K562 (cell line): ENCODE data around the gene PIBF1. TPM values are rescaled to one million over a fixed set of nuclear protein-coding genes. Genes with fewer than 3 reads are reported as not detected.

Source experiments
- ATAC-seq: fragments of 200-7000 bp; cut with Tn5 transposase; 3 replicates; pipeline ENCODE4 v1.9.1; 2020; ENCODE audit warnings: moderate library complexity
- BruUV-seq: library from RNA; stranded (reverse); fragments of 400-500 nt; replicated peaks from 2 replicates; lab custom pipeline; 2021; lab: Mats Ljungman, UMichigan
- CTCF ChIA-PET: fragments of 300-600 bp; formaldehyde crosslinking; extraction: SDS; loops from one replicate; lab custom pipeline; 2021; ENCODE audit warnings: low intra/inter-chr PET ratio; lab: Yijun Ruan, JAX
- POLR2A ChIA-PET: fragments of 300-600, 350-650 bp; sonication (Branson Sonifier 250); formaldehyde crosslinking; extraction: SDS; loops from one replicate; lab custom pipeline; 2021; ENCODE audit warnings: antibody characterized with exemption, inconsistent platforms; lab: Yijun Ruan, JAX
- DNase-seq, 4 experiments: peaks; one replicate each; pipeline versions ENCODE4 v3.0.0 to v3.0.0-alpha.2; 2011 to 2018; ENCODE audit warnings: low spot score in 3 of 4, mixed read lengths in 3 of 4; ENCODE audit errors: extremely low read depth in 1 of 4
- FAIRE-seq: peaks from 2 replicates; lab custom pipeline; 2011; peaks lifted over from hg19 to GRCh38; lab: Jason Lieb, UNC
- H2AFZ ChIP-seq: 2 replicates; pipeline ENCODE4 v1.6.0; 2011; ENCODE audit warnings: low read depth, low read length, control low read depth, inconsistent platforms
- H3K27ac ChIP-seq: fragments of 200-600 bp; 3 replicates; pipeline ENCODE4 v1.8.0; 2011; ENCODE audit warnings: low read depth, mild to moderate bottlenecking, control low read depth, inconsistent platforms, low read length, moderate library complexity, mixed read lengths; ENCODE audit errors: extremely low read depth
- H3K27me3 ChIP-seq, 2 experiments: fragments of 300-600 bp in 1 of 2; 2 replicates in 1 of 2; 3 replicates in 1 of 2; pipeline versions ENCODE4 v1.6.0 to v1.8.0; 2011; ENCODE audit warnings: inconsistent platforms in 2 of 2, low read length in 2 of 2, mild to moderate bottlenecking in 1 of 2, mixed read lengths in 1 of 2, moderate library complexity in 1 of 2; ENCODE audit not compliant: control insufficient read depth in 2 of 2, insufficient read depth in 2 of 2
- H3K36me3 ChIP-seq: fragments of 300-600 bp; 3 replicates; pipeline ENCODE4 v1.8.0; 2011; ENCODE audit warnings: mild to moderate bottlenecking, low read length, inconsistent platforms; ENCODE audit not compliant: control insufficient read depth, insufficient read depth
- H3K4me1 ChIP-seq, 2 experiments: fragments of 200-600 bp in 1 of 2; replicated peaks in 1 of 2; 2 replicates in 1 of 2; 3 replicates in 1 of 2; pipeline versions ENCODE4 v1.5.1 to v1.8.0; 2011; ENCODE audit warnings: inconsistent platforms in 2 of 2, low read length in 2 of 2, mild to moderate bottlenecking in 1 of 2, mixed read lengths in 1 of 2, moderate library complexity in 1 of 2; ENCODE audit not compliant: control insufficient read depth in 2 of 2, insufficient read depth in 2 of 2
- H3K4me2 ChIP-seq: 2 replicates; pipeline ENCODE4 v1.6.1; 2011; ENCODE audit warnings: low read length, control low read depth, inconsistent platforms, mixed read lengths; ENCODE audit not compliant: insufficient read depth
- H3K4me3 ChIP-seq: fragments of 200-600 bp; sonication (generic), shearing (Covaris generic); 2 replicates; pipeline ENCODE4 v1.5.1; 2016; ENCODE audit warnings: control low read depth, inconsistent platforms
- H3K79me2 ChIP-seq: fragments of 200-600 bp; 3 replicates; pipeline ENCODE4 v1.8.0; 2011; ENCODE audit warnings: low read length, inconsistent platforms; ENCODE audit not compliant: control insufficient read depth, insufficient read depth
- H3K9ac ChIP-seq, 2 experiments: 2 replicates each; pipeline versions ENCODE4 v1.6.0 to v1.6.1; 2011; ENCODE audit warnings: low read depth in 2 of 2, low read length in 2 of 2, control low read depth in 1 of 2, inconsistent platforms in 1 of 2, mild to moderate bottlenecking in 1 of 2, mixed read lengths in 1 of 2; ENCODE audit not compliant: insufficient read depth in 1 of 2
- H3K9me1 ChIP-seq: one replicate; pipeline ENCODE4 v1.6.0; 2011; ENCODE audit warnings: inconsistent platforms, mild to moderate bottlenecking, low read length, moderate library complexity; ENCODE audit not compliant: control insufficient read depth, insufficient read depth
- H3K9me3 ChIP-seq: replicated peaks from 2 replicates; pipeline ENCODE4 v1.5.1; 2011; ENCODE audit warnings: low read depth, low read length, inconsistent platforms; ENCODE audit not compliant: control insufficient read depth, insufficient read depth
- H4K20me1 ChIP-seq: replicated peaks from 2 replicates; pipeline ENCODE4 v1.6.1; 2011; ENCODE audit warnings: low read length, inconsistent platforms, mixed read lengths; ENCODE audit not compliant: control insufficient read depth, insufficient read depth
- SNRNP70 ChIP-seq: fragments of 200-400 bp; formaldehyde crosslinking; optimal IDR thresholded peaks from 2 replicates; pipeline ENCODE3; 2017; ENCODE audit warnings: low read depth, low read length
- ZHX1 ChIP-seq: fragments of 150-350 bp; conservative IDR thresholded peaks from 2 replicates; pipeline ENCODE4 v1.6.1; 2014; ENCODE audit warnings: low read length
- ZNF589 ChIP-seq: fragments of 200-800 bp; sonication (Bioruptor generic); IDR thresholded peaks from 2 replicates; pipeline ENCODE4 v1.6.1; 2016; ENCODE audit warnings: low read depth, missing genetic modification characterization, missing compliant biosample characterization
- WGBS: fragments of 100-300 bp; shearing (Covaris generic); methylation state at CpG from one replicate; pipeline ENCODE4 v1.1.6; 2016; ENCODE audit warnings: low coverage, mixed read lengths; ENCODE audit not compliant: insufficient coverage; ENCODE audit errors: missing lambda C conversion rate; 5-methylcytosine and 5-hydroxymethylcytosine counted together
- in situ Hi-C: fragments of 300-500 bp; cut with MboI; formaldehyde crosslinking; loops from 4 replicates; pipeline ENCODE4 v1.15.0; 2018; ENCODE audit warnings: inconsistent platforms, mixed read lengths
- intact Hi-C: fragments of 100-400 bp; cut with micrococcal nuclease; formaldehyde crosslinking; loops from 2 replicates; pipeline ENCODE4 v1.14.2; 2022
- polyA plus RNA-seq, 8 experiments: library from polyadenylated mRNA; depleted of rRNA in 4 of 8; stranded (reverse) in 5 of 8; unstranded in 3 of 8; fragments of >200 nt; fragmentation: Nextera tagmentation in 2 of 8; fragmentation: Illumina TruSeq in 1 of 8; extraction: Ambion mirVana in 2 of 8; extraction: Trizol in 1 of 8; gene quantifications; 2 replicates each; pipeline versions ENCODE4 v1.2.1 to v1.2.3, GENCODE V29; 2011 to 2014; ENCODE audit warnings: inconsistent platforms in 1 of 8, missing spikeins in 1 of 8
- total RNA-seq, 7 experiments: library from RNA; depleted of rRNA in 6 of 7; stranded (reverse); fragments of >200 nt in 6 of 7; fragmentation: Illumina TruSeq in 2 of 7; extraction: Trizol in 2 of 7; gene quantifications; 2 replicates each; pipeline versions ENCODE4 v1.2.1 to v1.2.3, GENCODE V29; 2011 to 2021; ENCODE audit warnings: low replicate concordance in 1 of 7

Gene PIBF1
- total and polyA plus RNA-seq, 9 of the 15 experiments (the other 6 are each of a cell fraction or from before 2014, with no cell fraction given), result 9.1 to 28.8 (median 14.7) TPM

- FAIRE-seq, result no peak
- ChIA-PET POLR2A (no interaction called here), CTCF (no interaction called here)
- no peak overlapping the region for H3K4me2 ChIP-seq
- in situ Hi-C loops (no loop called here), intact Hi-C loops (no loop called here)
- BruUV-seq, result no TSS peak
- H3K9ac ChIP-seq, result no peak overlapping the region
- no peaks in the 10 kb centered on the region for H3K9me3 ChIP-seq
- H3K27ac ChIP-seq, result no peak overlapping the region
- no peak overlapping the region for H3K4me3 ChIP-seq
- no peak for TF ChIP-seq ZHX1
- TF ChIP-seq SNRNP70, result no peak
- TF ChIP-seq ZNF589 (CRISPR knock-in tag), result no peak
- no peak for DNase-seq
- no peak overlapping the region for H2AFZ ChIP-seq
- H3K9me1 ChIP-seq, result no peaks in the 10 kb centered on the region
- peaks cover 21% of the 10 kb centered on the region for H3K79me2 ChIP-seq
- H3K27me3 ChIP-seq, result no peaks in the 10 kb centered on the region
- H3K4me1 ChIP-seq, result no peaks in the 10 kb centered on the region
- WGBS, result 70% methylated on average over 1 of the region's 1 CpG
- peaks cover 73% of the 10 kb centered on the region for H3K36me3 ChIP-seq
- no peak for ATAC-seq
- no peaks in the 10 kb centered on the region for H4K20me1 ChIP-seq
Observed at GRCh38 chr13:72740015-72740414, 41.9 kb upstream of the PIBF1 start.
